Fibroblast of skin of left biceps (primary cell): ENCODE data around the gene CMC2.

ENCODE experiments used
- DNase-seq, 2 experiments: peaks; one replicate each; pipeline ENCODE4 v3.0.0-alpha.2; 2013; ENCODE audit warnings: low read depth in 2 of 2

Gene CMC2

GRCh38 chr16:80973991-80974390 is 32.7 kb downstream of the CMC2 start:
- DNase-seq, result no peak

DNA sequence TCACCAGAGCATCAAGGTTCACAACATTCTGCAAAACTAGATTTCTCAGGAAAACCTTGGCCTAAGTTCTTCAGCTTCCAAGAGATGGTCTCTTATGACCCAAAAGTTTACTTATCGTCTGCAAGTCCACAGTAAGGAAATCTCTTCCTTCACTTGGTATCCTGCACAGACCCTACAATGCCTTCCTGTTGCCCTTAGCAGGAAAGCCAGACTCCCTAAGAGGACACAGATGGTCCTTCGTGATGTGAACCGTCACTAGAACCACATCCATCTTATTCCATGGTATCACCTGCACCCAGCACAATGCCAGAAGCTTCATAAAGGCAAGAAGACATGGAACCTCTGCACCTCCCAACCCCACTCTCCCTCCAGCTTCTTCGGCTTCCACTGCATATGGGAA is 34.1 kb downstream of the CMC2 start:
- DNase-seq, result no peak

GRCh38 chr16:80971819-80972218 is 34.9 kb downstream of the CMC2 start:
- DNase-seq, result no peak

- no peak for DNase-seq
Observed at GRCh38 chr16:80969114-80969484, 37.6 kb downstream of the CMC2 start.

GRCh38 chr16:80968386-80969113 is 38.1 kb downstream of the CMC2 start:
- no peak for DNase-seq

- DNase-seq, result no peak
Observed at GRCh38 chr16:80966617-80967016, 40.1 kb downstream of the CMC2 start.

DNA sequence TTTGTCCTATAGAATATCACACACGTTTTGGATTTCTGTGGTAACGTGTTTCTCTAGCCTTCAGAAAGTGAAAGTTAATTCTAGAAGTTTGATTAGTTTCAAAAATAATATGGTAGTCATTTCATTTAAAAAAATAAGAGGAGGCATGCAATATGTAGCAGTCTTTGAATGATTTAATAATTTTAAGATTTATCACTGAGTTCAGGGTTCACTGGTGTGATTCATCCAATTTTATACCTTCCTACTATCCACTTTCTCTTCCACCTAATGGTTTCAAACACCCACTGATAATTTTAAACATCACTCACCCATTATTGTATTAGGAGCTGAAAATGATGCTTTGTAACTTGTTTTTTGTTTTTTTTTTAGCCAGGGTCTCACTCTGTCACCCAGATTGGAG is 42.3 kb downstream of the CMC2 start:
- DNase-seq, result no peak

DNA sequence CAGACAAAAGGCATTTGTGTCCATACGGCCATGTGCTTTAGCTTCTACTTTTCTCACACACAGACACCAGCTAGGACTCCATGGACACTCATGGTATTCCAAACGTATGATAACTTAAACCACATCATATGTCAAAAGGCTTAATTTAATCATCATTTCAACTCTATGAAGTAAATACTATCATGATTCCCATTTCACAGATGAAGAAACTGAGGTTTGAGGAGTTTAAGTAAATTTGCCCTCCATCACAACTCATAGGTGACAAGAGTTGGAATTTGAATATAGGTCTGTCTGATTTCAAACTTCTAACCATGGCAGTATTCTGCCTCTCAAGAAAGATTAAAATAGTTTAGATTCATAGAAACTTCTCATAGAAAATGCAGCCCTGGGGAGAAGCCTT is 43.8 kb downstream of the CMC2 start:
- DNase-seq, result no peak

- DNase-seq, result no peak
Observed at GRCh38 chr16:80958284-80958683, 48.4 kb downstream of the CMC2 start.

- no peak for DNase-seq
Observed at GRCh38 chr16:80954985-80955384, 51.7 kb downstream of the CMC2 start.

DNA sequence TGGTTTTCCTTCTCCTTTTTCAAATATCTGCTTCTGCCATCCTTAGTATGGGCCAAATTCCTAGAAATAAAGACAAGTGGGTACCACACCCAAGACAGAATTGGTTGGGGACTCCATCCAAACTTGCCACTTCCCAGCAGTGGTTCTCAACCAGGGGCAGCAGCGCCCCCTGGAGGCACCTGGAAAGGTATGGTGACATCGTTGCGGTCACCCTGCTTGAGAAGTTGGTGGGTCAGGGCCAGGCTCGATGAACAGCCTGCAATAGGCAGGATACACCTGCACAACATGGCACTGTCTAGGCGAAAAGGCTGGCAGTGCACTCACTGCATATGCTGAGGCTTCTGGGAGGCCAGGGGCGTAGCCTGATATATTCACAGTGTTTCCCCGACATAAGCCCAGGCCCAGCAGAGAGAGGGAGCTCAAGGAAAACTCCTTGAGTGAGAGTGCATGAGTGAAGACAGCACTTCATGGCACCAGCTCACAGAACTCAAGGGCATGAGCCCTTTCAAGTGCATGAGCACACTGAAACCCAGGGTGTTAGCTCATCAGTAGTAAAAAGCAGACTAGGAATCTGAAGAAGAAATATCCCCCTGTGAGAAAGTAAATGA is 57.7 kb downstream of the CMC2 start:
- no peak for DNase-seq

GRCh38 chr16:80947708-80948625 is 58.7 kb downstream of the CMC2 start:
- no peak for DNase-seq

DNA sequence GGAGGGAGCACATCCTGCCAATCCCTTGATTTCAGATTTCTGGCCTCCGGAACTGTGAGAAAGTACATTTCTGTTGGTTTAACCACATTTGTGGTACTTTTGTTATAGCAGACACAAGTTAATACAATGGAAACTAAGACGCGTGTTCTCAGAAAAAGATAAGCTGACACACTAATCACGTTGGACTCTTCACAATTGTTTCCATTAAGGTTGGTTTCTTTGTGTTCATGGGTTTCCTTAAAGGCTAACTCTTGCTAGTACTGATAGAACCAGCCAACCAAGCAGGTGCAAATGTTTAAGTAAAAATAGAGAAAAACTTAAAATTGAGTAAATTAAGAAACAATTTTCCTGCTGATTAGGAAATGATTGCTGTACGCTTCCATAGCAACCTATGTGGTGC is 59.4 kb downstream of the CMC2 start:
- DNase-seq, result no peak

DNA sequence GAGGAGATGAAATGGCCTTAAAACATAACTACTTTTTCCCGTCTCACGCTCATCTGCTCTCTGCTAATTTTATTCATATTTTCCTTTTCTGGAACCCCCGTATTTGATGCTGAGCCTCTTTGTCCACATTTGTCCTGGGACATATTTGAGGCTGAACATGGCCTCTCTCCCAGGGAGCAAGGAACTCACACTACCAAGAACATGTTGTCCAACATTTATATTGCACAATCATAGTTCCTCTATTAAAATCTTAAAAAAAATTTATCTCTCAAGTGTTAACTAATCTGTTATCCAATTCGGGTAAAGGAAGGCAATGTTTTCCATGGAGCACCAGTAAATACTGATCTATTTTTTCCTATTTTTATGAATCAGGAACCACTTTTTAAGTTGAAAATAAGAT is 60.2 kb downstream of the CMC2 start:
- no peak for DNase-seq

DNA sequence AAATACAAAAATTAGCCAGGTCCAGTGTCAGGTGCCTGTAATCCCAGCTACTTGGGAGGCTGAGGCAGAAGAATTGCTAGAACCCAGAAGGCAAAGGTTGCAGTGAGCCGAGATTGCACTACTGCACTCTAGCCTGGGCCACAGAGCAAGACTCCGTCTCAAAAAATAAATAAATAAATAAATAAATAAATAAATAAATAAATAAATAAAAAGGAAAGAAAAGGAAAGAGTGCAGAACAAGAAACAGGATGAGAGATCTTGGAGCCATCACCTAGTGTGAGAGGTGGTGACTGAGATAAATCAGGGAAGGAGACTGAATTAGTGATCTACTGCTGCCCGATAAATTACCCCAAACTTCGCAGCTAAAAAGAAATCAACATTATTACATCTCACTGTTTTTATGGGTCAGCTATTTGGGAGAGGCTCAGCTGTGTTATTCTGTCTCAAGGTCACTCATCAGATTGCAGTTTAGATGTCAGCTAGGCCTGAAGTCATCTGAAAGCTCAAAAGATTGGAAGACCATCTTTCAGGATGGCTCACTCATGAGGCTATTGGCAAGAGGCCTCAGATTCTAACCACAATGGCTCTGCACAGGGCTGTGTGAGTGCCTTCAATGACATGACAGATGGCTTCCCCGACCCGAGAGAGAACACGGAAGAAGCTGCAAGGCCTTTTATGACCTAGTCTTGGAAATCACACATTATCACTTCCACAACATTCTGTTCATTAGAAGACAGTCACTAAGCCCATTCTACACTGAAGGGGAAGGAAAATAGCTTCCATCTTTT is 66.4 kb downstream of the CMC2 start:
- peak in 1 of 2 experiments; percentile 28 for DNase-seq

- no peak for DNase-seq
Observed at GRCh38 chr16:80938879-80939260, 67.8 kb downstream of the CMC2 start.

DNA sequence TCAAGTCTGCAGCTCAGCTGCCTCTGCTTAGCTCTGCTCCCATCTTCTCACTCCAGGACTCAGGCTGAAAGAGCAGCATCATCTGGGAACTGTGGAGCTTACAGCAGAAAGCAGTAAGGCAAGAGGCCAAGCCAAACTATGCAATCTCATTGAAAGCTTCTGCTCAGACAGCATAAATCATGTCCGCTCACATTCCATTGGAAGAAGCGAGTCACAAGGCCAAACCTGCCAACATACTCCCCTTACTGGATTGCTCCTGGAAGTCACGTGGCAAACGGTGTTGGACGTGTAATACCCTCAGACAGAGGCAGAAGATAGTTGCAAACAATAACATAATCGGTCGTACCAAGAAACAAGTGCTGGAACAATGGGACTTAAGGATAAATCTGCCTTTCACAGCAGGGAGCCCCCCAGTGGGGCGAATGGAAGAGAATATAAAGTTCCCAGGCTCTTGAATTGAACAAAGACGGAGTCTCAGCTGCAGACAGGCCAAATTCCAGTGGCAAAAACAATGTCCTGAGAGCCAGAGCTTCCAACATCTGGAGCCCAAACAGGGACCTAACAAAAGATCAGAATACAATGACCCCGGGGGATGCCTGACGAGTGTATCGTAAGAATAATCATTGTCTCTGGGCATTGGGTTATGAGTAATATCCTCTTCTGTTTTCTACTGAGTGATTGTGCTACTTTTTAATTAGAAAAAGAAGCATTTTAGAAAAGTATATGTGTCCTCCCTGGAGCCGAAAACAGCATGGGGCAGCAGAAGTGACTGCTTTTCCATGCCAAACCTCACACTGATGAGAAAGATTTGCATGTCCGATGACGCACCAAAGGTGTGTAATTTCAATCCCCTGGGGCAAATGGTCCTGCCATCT is 68.4 kb downstream of the CMC2 start:
- peak; percentile 100 for DNase-seq

GRCh38 chr16:80936410-80936809 is 70.3 kb downstream of the CMC2 start:
- DNase-seq, result peak; percentile 52 to 53

GRCh38 chr16:80935691-80936090 is 71.0 kb downstream of the CMC2 start:
- DNase-seq, result no peak

- peak; percentile 32 to 36 for DNase-seq
Observed at GRCh38 chr16:80932708-80933095, 74.0 kb downstream of the CMC2 start.
